Forelimb muscle (tissue), 1 donor: ENCODE results near the gene TRIO. TPM values are rescaled to one million over a fixed set of nuclear protein-coding genes. Genes with fewer than 3 reads are reported as not detected.

Source experiments
- DNase-seq: peaks from one replicate; pipeline ENCODE4 v3.0.0-alpha.2; 2013; ENCODE audit warnings: low read depth
- polyA plus RNA-seq: library from polyadenylated mRNA; unstranded; fragments of 120-200 nt; gene quantifications from one replicate; pipeline ENCODE4 v1.2.1, GENCODE V29; 2013; ENCODE audit not compliant: insufficient read length

TRIO gene
- polyA plus RNA-seq, 1 donor: 168 TPM

- DNase-seq: no peak
Observed at GRCh38 chr5:14453481-14453880, 310.3 kb downstream of the TRIO start.

- no peak for DNase-seq
Observed at GRCh38 chr5:14455814-14456321, 312.7 kb downstream of the TRIO start.

GRCh38 chr5:14457476-14457875 lies 314.3 kb downstream of the TRIO start:
- no peak for DNase-seq

- no peak for DNase-seq
Observed at GRCh38 chr5:14458414-14458813, 315.3 kb downstream of the TRIO start.

GRCh38 chr5:14460844-14461398 lies 317.8 kb downstream of the TRIO start:
- DNase-seq: no peak

GRCh38 chr5:14462681-14463080 lies 319.5 kb downstream of the TRIO start:
- no peak for DNase-seq

GRCh38 chr5:14463629-14464028 lies 320.5 kb downstream of the TRIO start:
- DNase-seq: no peak

- DNase-seq: no peak
Observed at GRCh38 chr5:14464096-14464495, 321.0 kb downstream of the TRIO start.

- DNase-seq: no peak
Observed at GRCh38 chr5:14464671-14465070, 321.5 kb downstream of the TRIO start.

GRCh38 chr5:14465116-14465515 lies 322.0 kb downstream of the TRIO start:
- DNase-seq: no peak

GRCh38 chr5:14465776-14466175 lies 322.6 kb downstream of the TRIO start:
- DNase-seq: no peak

- DNase-seq: no peak
Observed at GRCh38 chr5:14467251-14467650, 324.1 kb downstream of the TRIO start.

GRCh38 chr5:14467886-14468285 lies 324.7 kb downstream of the TRIO start:
- no peak for DNase-seq

GRCh38 chr5:14469551-14470377 lies 326.6 kb downstream of the TRIO start:
- DNase-seq: no peak

- no peak for DNase-seq
Observed at GRCh38 chr5:14471507-14471906, 328.4 kb downstream of the TRIO start.

- no peak for DNase-seq
Observed at GRCh38 chr5:14472986-14473567, 329.9 kb downstream of the TRIO start.

GRCh38 chr5:14475045-14475444 lies 331.9 kb downstream of the TRIO start:
- DNase-seq: no peak

- DNase-seq: no peak
Observed at GRCh38 chr5:14476786-14477435, 333.8 kb downstream of the TRIO start.

- DNase-seq: no peak
Observed at GRCh38 chr5:14479143-14479696, 336.1 kb downstream of the TRIO start.

- DNase-seq: no peak
Observed at GRCh38 chr5:14481349-14481748, 338.2 kb downstream of the TRIO start.

- no peak for DNase-seq
Observed at GRCh38 chr5:14482085-14482484, 338.9 kb downstream of the TRIO start.
